ENCODE results near the gene ZNF598. TPM values are rescaled to one million over a fixed set of nuclear protein-coding genes. Genes with fewer than 3 reads are reported as not detected.

The ZNF598 gene
- total RNA-seq, 1 experiment from 2014 or later, result 70.9 TPM

GRCh38 chr16:2058872-2059271, 49.3 kb upstream of the ZNF598 start:
- Histone ChIP-seq H3K4me2 (ENCODE audit: insufficient read depth, insufficient read length, low read length) (no peak overlapping the region), H3K79me2 (ENCODE audit: insufficient read depth, low read length) (no peaks in the 10 kb centered on the region), H2BK5ac (ENCODE audit: insufficient read length, low read length) (no peak overlapping the region), H3K18ac (ENCODE audit: insufficient read length, low read depth, low read length) (no peak overlapping the region), H3T11ph (ENCODE audit: low read length) (no peak overlapping the region), H2AFZ (ENCODE audit: low read length) (no peak overlapping the region), H2BK15ac (ENCODE audit: low read depth, low read length) (no peak overlapping the region), H4K91ac (ENCODE audit: insufficient read length, low read depth, low read length) (no peak overlapping the region), H3K27me3 (ENCODE audit: insufficient read depth, low read length) (no peaks in the 10 kb centered on the region), H3K4me1 (ENCODE audit: insufficient read depth, low read length) (no peaks in the 10 kb centered on the region), H3K4ac (ENCODE audit: low read depth, low read length) (no peak overlapping the region), H2BK120ac (ENCODE audit: low read depth, low read length, poor library complexity, severe bottlenecking) (no peak overlapping the region), H3K23ac (ENCODE audit: insufficient read length, low read depth, low read length) (no peak overlapping the region), H3K23me2 (ENCODE audit: insufficient read length, low read depth, low read length, poor library complexity, severe bottlenecking) (peaks cover 3% of the 10 kb centered on the region), H3K27ac (ENCODE audit: insufficient read length, low read depth, low read length) (no peak overlapping the region), H3K79me1 (ENCODE audit: insufficient read depth, low read depth, low read length, poor library complexity, severe bottlenecking) (no peaks in the 10 kb centered on the region), H2BK12ac (ENCODE audit: insufficient read length, low read depth, low read length) (no peak overlapping the region), H2BK20ac (ENCODE audit: low read depth, low read length, poor library complexity, severe bottlenecking) (no peak overlapping the region), H4K20me1 (ENCODE audit: control insufficient read depth, insufficient read depth, insufficient read length) (peaks cover 2% of the 10 kb centered on the region), H2AK5ac (ENCODE audit: insufficient read length, low read length) (no peak overlapping the region), H4K8ac (replicated peaks; ENCODE audit: insufficient read length, low read depth, low read length) (no peak overlapping the region), H4K5ac (ENCODE audit: insufficient read length, low read depth, low read length) (no peak overlapping the region), H3K9ac (ENCODE audit: extremely low read depth, insufficient read length, low read length) (no peak overlapping the region), H3K56ac (ENCODE audit: insufficient read length, low read depth, low read length) (no peak overlapping the region), H3K14ac (ENCODE audit: insufficient read depth, low read length) (no peak overlapping the region), H3K9me3 (ENCODE audit: control insufficient read depth, low read depth, low read length) (no peaks in the 10 kb centered on the region)
- H3K9me3 Mint-ChIP-seq, result no peaks in the 10 kb centered on the region
- H3K4me1 Mint-ChIP-seq, result no peaks in the 10 kb centered on the region
- WGBS (ENCODE audit: extremely low coverage, insufficient read length, low lambda C conversion rate), result no CpG with 5 or more reads among the region's 10 CpGs
- H3K27ac Mint-ChIP-seq, result peak overlapping the region in 2 of 3 experiments; percentile 25 to 95; a peak in 1 of 7 replicates
- no peaks in the 10 kb centered on the region for H3K27me3 Mint-ChIP-seq (ENCODE audit: low read depth)
- no peak for DNase-seq
- H3K36me3 Mint-ChIP-seq (ENCODE audit: insufficient read depth in 1 of 3, low read depth in 3 of 3), result peaks cover 0 to 29% (median 18%) of the 10 kb centered on the region in 3 experiments; a peak in 5 of 7 replicates
- TF ChIP-seq CTCF (conservative IDR thresholded peaks at IDR 0.05), result no peak
- H3K4me3 Mint-ChIP-seq, result no peak overlapping the region; a peak in 1 of 5 replicates
